ENCODE results near the gene STPG2. TPM values are rescaled to one million over a fixed set of nuclear protein-coding genes. Genes with fewer than 3 reads are reported as not detected.

Gene STPG2
- total RNA-seq, 1 donor from 2014 or later, result 1.1 TPM

DNA sequence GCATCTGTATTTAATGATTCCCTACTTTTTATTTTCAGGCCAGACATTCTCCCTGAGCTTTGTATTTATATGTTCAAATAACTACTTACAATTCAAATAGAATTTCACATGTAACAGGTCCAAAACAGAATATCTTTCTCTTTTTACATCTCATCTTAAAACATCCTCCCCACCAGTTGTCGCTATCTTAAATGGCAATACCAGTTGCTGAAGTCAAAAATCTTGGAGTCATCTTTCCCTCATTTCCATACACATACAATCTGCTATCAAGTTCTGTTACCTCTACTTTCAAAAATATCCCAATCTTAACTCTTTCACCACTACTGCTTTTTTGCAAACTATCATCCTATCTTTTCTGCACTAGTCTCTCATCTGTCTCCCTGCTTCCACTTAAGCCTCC lies 330.5 kb downstream of the STPG2 start:
- Mint-ChIP-seq H3K36me3 (ENCODE audit: insufficient read depth) (no peaks in the 10 kb centered on the region), H3K27ac (no peak overlapping the region), H3K4me3 (ENCODE audit: low read depth) (no peak overlapping the region), H3K9me3 (ENCODE audit: low read depth) (no peaks in the 10 kb centered on the region), H3K27me3 (no peaks in the 10 kb centered on the region), H3K4me1 (ENCODE audit: low read depth) (peaks cover 6% of the 10 kb centered on the region)
- no peak for TF ChIP-seq CTCF (IDR thresholded peaks at IDR 0.05; ENCODE audit: unreplicated experiment)
- no peak for DNase-seq (ENCODE audit: low spot score, unreplicated experiment)

- H3K9me3 Mint-ChIP-seq (ENCODE audit: low read depth), result peaks cover 6% of the 10 kb centered on the region
- no peaks in the 10 kb centered on the region for H3K36me3 Mint-ChIP-seq (ENCODE audit: insufficient read depth)
- no peak overlapping the region for H3K4me3 Mint-ChIP-seq (ENCODE audit: low read depth)
- no peak for TF ChIP-seq CTCF (IDR thresholded peaks at IDR 0.05; ENCODE audit: unreplicated experiment)
- no peak for DNase-seq (ENCODE audit: low spot score, unreplicated experiment)
- no peaks in the 10 kb centered on the region for H3K27me3 Mint-ChIP-seq
- no peaks in the 10 kb centered on the region for H3K4me1 Mint-ChIP-seq (ENCODE audit: low read depth)
- no peak overlapping the region for H3K27ac Mint-ChIP-seq
Observed at GRCh38 chr4:97786306-97786920, 356.9 kb downstream of the STPG2 start.

DNA sequence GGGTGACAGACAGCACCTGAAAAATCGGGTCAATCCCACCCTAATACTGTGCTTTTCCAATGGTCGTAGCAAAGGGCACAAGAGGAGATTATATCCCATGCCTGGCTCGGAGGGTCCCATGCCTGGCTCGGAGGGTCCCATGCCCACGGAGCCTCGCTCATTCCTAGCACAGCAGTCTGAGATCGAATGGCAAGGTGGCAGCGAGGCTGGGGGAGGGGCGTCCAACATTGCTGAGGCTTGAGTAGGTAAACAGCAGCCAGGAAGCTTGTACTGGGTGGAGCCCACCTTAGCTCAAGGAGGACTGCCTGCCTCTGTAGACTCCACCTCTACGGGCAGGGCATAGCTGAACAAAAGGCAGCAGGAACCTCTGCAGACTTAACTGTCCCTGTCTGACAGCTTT lies 365.1 kb downstream of the STPG2 start:
- Mint-ChIP-seq H3K27me3 (no peaks in the 10 kb centered on the region), H3K27ac (no peak overlapping the region), H3K9me3 (ENCODE audit: low read depth) (no peaks in the 10 kb centered on the region), H3K36me3 (ENCODE audit: insufficient read depth) (no peaks in the 10 kb centered on the region), H3K4me3 (ENCODE audit: low read depth) (no peak overlapping the region), H3K4me1 (ENCODE audit: low read depth) (no peaks in the 10 kb centered on the region)
- DNase-seq (ENCODE audit: low spot score, unreplicated experiment), result no peak
- TF ChIP-seq CTCF (IDR thresholded peaks at IDR 0.05; ENCODE audit: unreplicated experiment), result no peak

DNA sequence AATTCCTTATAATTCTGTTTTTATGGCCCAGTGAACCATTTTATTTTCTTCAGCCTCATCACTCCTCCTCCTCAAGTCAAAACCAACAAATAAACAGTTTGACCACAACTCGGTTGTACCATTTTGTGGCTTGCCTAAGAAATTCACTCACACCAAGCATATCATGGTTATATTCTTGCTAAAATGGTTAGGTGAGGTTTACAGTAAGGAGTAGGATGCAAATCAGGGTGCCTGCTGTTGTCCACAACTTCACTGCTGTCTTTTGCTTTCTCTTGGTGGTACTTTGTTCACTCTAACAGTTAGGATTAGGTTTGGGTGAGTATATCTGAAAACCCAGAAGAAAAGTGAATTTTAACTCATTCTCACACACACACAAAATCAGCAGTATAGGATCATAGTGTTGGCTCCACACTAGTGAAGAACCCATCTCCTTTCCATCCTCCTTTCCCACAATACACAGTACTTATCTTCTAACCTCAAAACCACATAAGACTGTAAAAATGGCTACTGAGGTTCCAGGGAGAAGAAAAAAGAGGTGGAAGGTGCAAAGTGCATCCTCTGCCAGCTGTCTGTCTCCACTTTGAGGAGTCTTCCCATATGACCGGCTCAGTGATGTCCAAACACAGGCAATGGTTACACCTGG lies 368.8 kb downstream of the STPG2 start:
- H3K9me3 Mint-ChIP-seq (ENCODE audit: low read depth), result no peaks in the 10 kb centered on the region
- H3K27ac Mint-ChIP-seq, result no peak overlapping the region
- no peak for DNase-seq (ENCODE audit: low spot score, unreplicated experiment)
- H3K27me3 Mint-ChIP-seq, result peaks cover 4% of the 10 kb centered on the region
- no peak overlapping the region for H3K4me3 Mint-ChIP-seq (ENCODE audit: low read depth)
- no peaks in the 10 kb centered on the region for H3K4me1 Mint-ChIP-seq (ENCODE audit: low read depth)
- no peak for TF ChIP-seq CTCF (IDR thresholded peaks at IDR 0.05; ENCODE audit: unreplicated experiment)
- no peaks in the 10 kb centered on the region for H3K36me3 Mint-ChIP-seq (ENCODE audit: insufficient read depth)

DNA sequence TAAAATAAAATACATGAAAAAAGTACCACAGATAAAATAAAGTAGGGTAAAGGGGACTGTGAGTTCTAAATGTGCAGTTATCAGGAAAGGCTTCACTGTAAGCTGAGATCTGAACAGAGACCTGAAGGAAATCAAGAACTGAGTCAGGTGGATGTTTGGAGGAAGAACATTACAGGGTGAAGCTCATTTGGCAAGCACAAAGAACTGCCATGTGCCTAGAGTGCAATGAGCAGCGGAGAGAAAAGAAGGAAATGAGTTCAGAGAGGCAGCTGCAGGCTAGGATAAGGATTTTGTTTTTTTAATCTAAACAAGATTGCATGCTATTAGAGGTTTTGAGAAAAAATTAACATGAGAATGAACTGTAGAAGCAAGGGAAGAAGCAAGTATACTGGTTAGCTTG lies 373.1 kb downstream of the STPG2 start:
- Mint-ChIP-seq H3K4me3 (ENCODE audit: low read depth) (no peak overlapping the region), H3K27ac (no peak overlapping the region), H3K4me1 (ENCODE audit: low read depth) (no peaks in the 10 kb centered on the region), H3K27me3 (peaks cover 4% of the 10 kb centered on the region), H3K36me3 (ENCODE audit: insufficient read depth) (no peaks in the 10 kb centered on the region), H3K9me3 (ENCODE audit: low read depth) (no peaks in the 10 kb centered on the region)
- no peak for DNase-seq (ENCODE audit: low spot score, unreplicated experiment)
- no peak for TF ChIP-seq CTCF (IDR thresholded peaks at IDR 0.05; ENCODE audit: unreplicated experiment)

Measured in progenitor cell of endocrine pancreas (in vitro differentiated cells).